Body of pancreas (tissue), 4 donors: ENCODE results near the gene PACRG. TPM values are rescaled to one million over a fixed set of nuclear protein-coding genes. Genes with fewer than 3 reads are reported as not detected.
A peak's percentile ranks its signal among the peaks of the same experiment; 100 is the strongest.

Source experiments
- ATAC-seq: fragments of 150-250 bp; one replicate; pipeline ENCODE4 v1.9.1; 2016
- DNase-seq, 4 donors: peaks; one replicate each; pipeline ENCODE4 v3.0.0-alpha.2; 2019
- H3K27ac ChIP-seq, 4 donors: fragments of 200-600 bp; sonication (generic); 1 replicate in 3 of 4; 2 replicates in 1 of 4; pipeline versions ENCODE4 v1.5.1 to v1.6.1; 2016 to 2019; ENCODE audit warnings: mild to moderate bottlenecking in 1 of 4, mixed read lengths in 1 of 4, moderate library complexity in 1 of 4
- H3K27me3 ChIP-seq, 2 donors: fragments of 200-600 bp; sonication (generic); one replicate each; pipeline ENCODE4 v1.6.0; 2016; ENCODE audit warnings: mild to moderate bottlenecking in 1 of 2
- H3K36me3 ChIP-seq, 2 donors: fragments of 200-600 bp; sonication (generic); replicated peaks in 1 of 2; 2 replicates each; pipeline ENCODE4 v1.5.1; 2016; ENCODE audit warnings: low read depth in 2 of 2; ENCODE audit not compliant: insufficient read depth in 1 of 2
- H3K4me1 ChIP-seq: fragments of 200-600 bp; sonication (generic); one replicate; pipeline ENCODE4 v1.6.0; 2016
- H3K4me3 ChIP-seq, 2 donors: fragments of 200-600 bp; sonication (generic); 1 replicate in 1 of 2; 2 replicates in 1 of 2; pipeline ENCODE4 v1.5.1; 2016 to 2019
- H3K9me3 ChIP-seq, 3 donors: fragments of 200-600 bp; sonication (generic); 1 replicate in 2 of 3; 2 replicates in 1 of 3; pipeline ENCODE4 v1.5.1; 2016
- POLR2A ChIP-seq, 3 donors: fragments of 450-650 bp; IDR thresholded peaks; one replicate each; pipeline ENCODE4 v1.6.1; 2016; ENCODE audit warnings: antibody characterized with exemption in 3 of 3, mild to moderate bottlenecking in 2 of 3
- WGBS, 2 donors: methylation state at CpG; one replicate each; pipeline ENCODE4 v1.1.5; 2017; 5-methylcytosine and 5-hydroxymethylcytosine counted together
- intact Hi-C: fragments of 100-400 bp; cut with DNase I; formaldehyde crosslinking; loops from one replicate; pipeline ENCODE4 v1.15.1; 2023
- total RNA-seq, 2 donors: library from RNA; depleted of rRNA; stranded (reverse); fragments of >200 nt; gene quantifications; one replicate each; pipeline ENCODE4 v1.1.0, GENCODE V29; 2016
- TF ChIP-seq, protein P1 (sequence below), 7 experiments: fragments of 450-650 bp in 4 of 7; fragments of 200-600 bp in 3 of 7; sonication (generic) in 3 of 7; IDR thresholded peaks; one replicate each; pipeline ENCODE4 v1.5.1; 2016 to 2019; ENCODE audit warnings: antibody characterized with exemption in 7 of 7

Gene PACRG
- total RNA-seq, 2 donors from 2014 or later = 7.8 to 10.9 TPM

DNA sequence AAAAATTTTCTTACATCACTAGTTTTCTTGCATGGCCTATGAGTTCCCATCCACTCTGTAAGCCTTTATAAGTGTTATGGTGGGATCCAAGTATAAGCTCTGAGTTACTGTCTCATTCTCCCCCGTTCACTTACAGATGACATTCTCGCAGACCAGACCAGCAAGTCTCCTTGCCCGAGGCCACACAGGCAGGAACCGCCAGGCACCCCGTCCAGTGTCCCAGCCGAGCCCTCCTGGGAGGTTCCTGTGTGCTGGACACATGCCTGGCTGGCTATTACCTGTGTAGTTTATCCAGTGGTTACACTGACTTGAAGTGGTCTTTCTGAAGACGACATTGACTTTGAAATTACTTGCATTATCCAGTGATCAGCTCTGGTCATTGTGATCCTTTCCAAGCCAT lies 451.9 kb downstream of the PACRG start:
- ATAC-seq (no peak), DNase-seq (no peak)
- no peaks in the 10 kb centered on the region for H3K36me3 ChIP-seq
- no peaks in the 10 kb centered on the region for H3K9me3 ChIP-seq
- H3K27ac ChIP-seq = no peak overlapping the region
- WGBS, 2 donors = 87 to 90% methylated on average over 7 of the region's 7 CpGs
- no peaks in the 10 kb centered on the region for H3K27me3 ChIP-seq
- peaks cover 8% of the 10 kb centered on the region for H3K4me1 ChIP-seq
- H3K4me3 ChIP-seq = no peak overlapping the region
- no peak for TF ChIP-seq POLR2A (IDR thresholded peaks at IDR 0.05)
- TF ChIP-seq, protein P1, sequence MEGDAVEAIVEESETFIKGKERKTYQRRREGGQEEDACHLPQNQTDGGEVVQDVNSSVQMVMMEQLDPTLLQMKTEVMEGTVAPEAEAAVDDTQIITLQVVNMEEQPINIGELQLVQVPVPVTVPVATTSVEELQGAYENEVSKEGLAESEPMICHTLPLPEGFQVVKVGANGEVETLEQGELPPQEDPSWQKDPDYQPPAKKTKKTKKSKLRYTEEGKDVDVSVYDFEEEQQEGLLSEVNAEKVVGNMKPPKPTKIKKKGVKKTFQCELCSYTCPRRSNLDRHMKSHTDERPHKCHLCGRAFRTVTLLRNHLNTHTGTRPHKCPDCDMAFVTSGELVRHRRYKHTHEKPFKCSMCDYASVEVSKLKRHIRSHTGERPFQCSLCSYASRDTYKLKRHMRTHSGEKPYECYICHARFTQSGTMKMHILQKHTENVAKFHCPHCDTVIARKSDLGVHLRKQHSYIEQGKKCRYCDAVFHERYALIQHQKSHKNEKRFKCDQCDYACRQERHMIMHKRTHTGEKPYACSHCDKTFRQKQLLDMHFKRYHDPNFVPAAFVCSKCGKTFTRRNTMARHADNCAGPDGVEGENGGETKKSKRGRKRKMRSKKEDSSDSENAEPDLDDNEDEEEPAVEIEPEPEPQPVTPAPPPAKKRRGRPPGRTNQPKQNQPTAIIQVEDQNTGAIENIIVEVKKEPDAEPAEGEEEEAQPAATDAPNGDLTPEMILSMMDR (IDR thresholded peaks at IDR 0.05) = no peak
- intact Hi-C loops = no loop called here

DNA sequence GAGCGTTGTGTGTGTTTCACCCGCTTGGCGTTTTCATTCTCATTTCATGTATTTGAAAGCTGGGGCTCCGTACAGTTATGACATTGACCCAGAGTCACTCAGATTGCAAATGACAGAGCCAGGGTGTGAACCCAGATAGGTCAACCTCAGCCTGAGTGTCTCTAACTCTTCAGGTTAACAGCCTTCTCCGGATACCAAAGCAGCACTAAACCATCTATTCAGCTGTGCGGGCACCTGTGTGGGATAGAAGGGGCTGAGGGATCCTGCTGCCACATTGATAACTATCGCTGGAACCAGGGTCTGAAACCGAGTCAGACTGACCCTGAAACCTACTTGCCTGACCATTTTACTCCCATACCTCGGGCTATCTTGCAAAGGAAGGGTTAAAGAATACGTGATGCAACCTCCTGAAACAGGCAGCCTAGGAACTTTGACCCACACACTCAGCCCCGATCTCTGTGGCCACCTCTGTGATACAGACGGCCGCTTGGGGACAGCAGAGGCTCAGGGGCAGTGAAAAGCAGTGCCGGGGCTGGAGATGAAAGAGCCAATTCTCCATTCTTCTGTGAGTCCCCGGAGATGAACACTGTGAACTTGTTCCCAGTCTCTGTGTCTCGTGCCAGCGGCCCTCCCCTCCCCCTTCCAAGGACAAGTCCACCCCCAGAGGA lies 453.2 kb downstream of the PACRG start:
- H3K27me3 ChIP-seq = no peaks in the 10 kb centered on the region
- intact Hi-C loops = no loop called here
- TF ChIP-seq, protein P1 (IDR thresholded peaks at IDR 0.05) = peak; percentile 54 to 94 (median 81)
- no peak for TF ChIP-seq POLR2A (IDR thresholded peaks at IDR 0.05)
- H3K4me1 ChIP-seq = peaks cover 8% of the 10 kb centered on the region
- H3K36me3 ChIP-seq = no peaks in the 10 kb centered on the region
- WGBS, 2 donors = 29 to 33% methylated on average over 17 of the region's 17 CpGs
- ATAC-seq (peak; percentile 85), DNase-seq (peak; percentile 70 to 77 (median 76))
- H3K9me3 ChIP-seq = no peaks in the 10 kb centered on the region
- H3K4me3 ChIP-seq = no peak overlapping the region
- H3K27ac ChIP-seq = no peak overlapping the region

GRCh38 chr6:163181666-163182180 lies 453.9 kb downstream of the PACRG start:
- H3K4me1 ChIP-seq = peaks cover 8% of the 10 kb centered on the region
- H3K4me3 ChIP-seq = no peak overlapping the region
- H3K9me3 ChIP-seq = no peaks in the 10 kb centered on the region
- intact Hi-C loops = no loop called here
- DNase-seq (no peak), ATAC-seq (no peak)
- H3K27me3 ChIP-seq = no peaks in the 10 kb centered on the region
- WGBS, 2 donors = 70 to 74% methylated on average over 16 of the region's 16 CpGs
- TF ChIP-seq POLR2A (IDR thresholded peaks at IDR 0.05) = no peak
- TF ChIP-seq, protein P1 (IDR thresholded peaks at IDR 0.05) = no peak
- no peak overlapping the region for H3K27ac ChIP-seq
- H3K36me3 ChIP-seq = no peaks in the 10 kb centered on the region

DNA sequence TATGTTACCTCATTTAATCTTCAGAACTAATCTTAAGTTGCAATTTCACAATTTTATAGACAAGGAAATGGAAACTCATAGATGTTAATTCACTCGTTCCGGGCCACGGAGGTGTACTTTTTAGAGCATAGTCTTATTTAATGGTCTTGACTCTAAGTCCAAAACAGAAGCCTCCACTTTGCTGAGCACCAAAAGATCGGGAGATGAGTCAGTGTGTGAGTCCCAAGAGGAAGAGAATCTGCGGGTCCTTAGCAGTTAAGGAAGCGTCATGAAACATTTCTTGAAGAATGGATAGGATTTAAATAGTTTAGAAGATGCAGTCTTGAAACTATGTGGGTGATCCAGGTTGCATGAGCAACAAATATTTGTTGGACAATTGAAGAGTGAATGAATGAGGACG lies 454.9 kb downstream of the PACRG start:
- no peak for TF ChIP-seq POLR2A (IDR thresholded peaks at IDR 0.05)
- TF ChIP-seq, protein P1 (IDR thresholded peaks at IDR 0.05) = no peak
- Histone ChIP-seq H3K27me3 (no peaks in the 10 kb centered on the region), H3K27ac (no peak overlapping the region), H3K4me3 (no peak overlapping the region), H3K4me1 (peaks cover 8% of the 10 kb centered on the region), H3K36me3 (no peaks in the 10 kb centered on the region), H3K9me3 (no peaks in the 10 kb centered on the region)
- 85 to 89% methylated on average over 7 of the region's 7 CpGs for WGBS, 2 donors
- intact Hi-C loops = no loop called here
- ATAC-seq = no peak
- DNase-seq = no peak

DNA sequence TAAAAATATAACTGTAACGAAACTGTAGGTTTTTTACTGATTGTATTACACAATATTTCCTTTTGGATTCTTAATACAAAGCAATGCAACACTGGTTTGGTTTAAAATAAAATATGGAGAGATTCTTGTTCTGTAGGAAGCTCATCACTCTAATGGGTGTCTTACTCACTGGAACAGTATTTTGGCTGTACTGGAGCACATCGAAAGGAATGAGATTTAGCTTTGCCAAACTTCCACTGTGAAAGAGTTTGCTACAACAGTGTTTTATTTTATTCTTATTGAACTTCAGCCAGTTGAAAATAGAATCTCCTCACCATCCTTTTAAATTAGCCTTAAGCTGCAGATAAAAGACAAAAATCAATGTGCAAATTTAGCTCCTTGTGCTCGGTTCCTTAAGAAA lies 456.0 kb downstream of the PACRG start:
- Histone ChIP-seq H3K9me3 (no peaks in the 10 kb centered on the region), H3K27me3 (no peaks in the 10 kb centered on the region), H3K4me3 (no peak overlapping the region), H3K27ac (no peak overlapping the region), H3K36me3 (no peaks in the 10 kb centered on the region), H3K4me1 (peaks cover 8% of the 10 kb centered on the region)
- WGBS, 2 donors = 64 to 72% methylated on average over 3 of the region's 3 CpGs
- DNase-seq (no peak), ATAC-seq (no peak)
- intact Hi-C loops = no loop called here
- TF ChIP-seq, protein P1 (IDR thresholded peaks at IDR 0.05) = no peak
- no peak for TF ChIP-seq POLR2A (IDR thresholded peaks at IDR 0.05)
